Muscle layer of colon (tissue), 2 donors: ENCODE measurements around the gene MCF2L2.

Source experiments
- H3K27ac ChIP-seq: one replicate; pipeline ENCODE4 v1.7.0; 2013; ENCODE audit warnings: low read depth, mild to moderate bottlenecking, low read length, moderate library complexity
- H3K27me3 ChIP-seq, 2 donors: one replicate each; pipeline ENCODE4 v1.7.0; 2013; ENCODE audit warnings: low read length in 2 of 2, mild to moderate bottlenecking in 2 of 2; ENCODE audit not compliant: insufficient read depth in 2 of 2, control insufficient read depth in 1 of 2
- H3K36me3 ChIP-seq: one replicate; pipeline ENCODE4 v1.7.0; 2013; ENCODE audit warnings: mild to moderate bottlenecking, low read length; ENCODE audit not compliant: insufficient read depth
- H3K4me1 ChIP-seq: one replicate; pipeline ENCODE4 v1.7.0; 2013; ENCODE audit warnings: mild to moderate bottlenecking, low read length; ENCODE audit not compliant: insufficient read depth
- H3K4me3 ChIP-seq, 2 donors: one replicate each; pipeline ENCODE4 v1.7.0; 2013; ENCODE audit warnings: low read length in 2 of 2, low read depth in 1 of 2, mild to moderate bottlenecking in 1 of 2, moderate library complexity in 1 of 2
- H3K9ac ChIP-seq: one replicate; pipeline ENCODE4 v1.7.0; 2013; ENCODE audit warnings: low read length
- H3K9me3 ChIP-seq: one replicate; pipeline ENCODE4 v1.7.0; 2013; ENCODE audit warnings: mild to moderate bottlenecking, low read length
- donor health status: abdominal sarcoma.
- donor health status: Adenocarcinoma of cecum.

MCF2L2 gene

GRCh38 chr3:183208800-183209199, 219.6 kb downstream of the MCF2L2 start:
- Histone ChIP-seq H3K27me3 (no peaks in the 10 kb centered on the region), H3K9ac (no peak overlapping the region), H3K36me3 (no peaks in the 10 kb centered on the region), H3K4me1 (no peaks in the 10 kb centered on the region), H3K27ac (no peak overlapping the region), H3K9me3 (peaks cover 2% of the 10 kb centered on the region), H3K4me3 (no peak overlapping the region)

DNA sequence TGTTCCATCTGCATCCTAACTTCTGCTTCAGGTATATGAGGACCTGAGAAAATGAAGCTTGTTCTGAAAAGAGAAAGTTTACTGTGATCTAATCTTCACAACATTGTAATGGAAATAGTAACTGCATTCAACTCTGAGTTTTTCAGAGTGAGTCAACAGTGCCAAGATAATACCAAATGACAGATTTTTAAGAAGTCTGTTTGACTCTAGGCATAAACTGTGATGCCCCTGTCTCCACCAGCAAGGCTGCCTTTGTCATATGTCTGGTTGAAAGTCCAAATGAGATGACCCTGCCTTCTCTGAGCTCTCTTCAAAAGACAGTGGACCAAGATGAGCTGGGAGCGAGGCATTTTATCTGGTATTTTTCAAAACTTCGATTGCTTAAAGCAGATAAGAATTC, 220.2 kb downstream of the MCF2L2 start:
- H3K9me3 ChIP-seq, result peaks cover 5% of the 10 kb centered on the region
- no peaks in the 10 kb centered on the region for H3K36me3 ChIP-seq
- no peak overlapping the region for H3K4me3 ChIP-seq
- no peaks in the 10 kb centered on the region for H3K4me1 ChIP-seq
- H3K9ac ChIP-seq, result no peak overlapping the region
- H3K27me3 ChIP-seq, result no peaks in the 10 kb centered on the region
- no peak overlapping the region for H3K27ac ChIP-seq

DNA sequence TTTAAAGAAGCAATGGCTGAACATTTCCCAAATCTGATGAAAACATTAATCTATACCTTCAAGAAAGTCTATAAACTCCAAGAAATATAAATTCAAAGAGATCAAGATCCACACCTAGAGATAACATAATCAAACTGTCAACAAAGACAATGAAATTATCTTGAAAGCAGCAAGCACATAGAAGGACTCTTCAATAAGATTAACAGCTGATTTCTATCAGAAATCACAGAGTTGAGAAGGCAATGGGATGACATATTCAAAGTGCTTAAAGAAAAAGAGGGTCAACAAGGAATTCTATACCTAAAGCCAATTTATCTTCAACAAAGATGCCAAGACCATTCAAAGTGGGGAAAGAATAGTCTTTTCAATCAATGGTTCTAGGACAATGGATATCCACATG, 224.7 kb downstream of the MCF2L2 start:
- H3K4me3 ChIP-seq, result no peak overlapping the region
- H3K36me3 ChIP-seq, result no peaks in the 10 kb centered on the region
- no peak overlapping the region for H3K9ac ChIP-seq
- H3K27me3 ChIP-seq, result no peaks in the 10 kb centered on the region
- peaks cover 5% of the 10 kb centered on the region for H3K9me3 ChIP-seq
- H3K4me1 ChIP-seq, result no peaks in the 10 kb centered on the region
- H3K27ac ChIP-seq, result no peak overlapping the region

DNA sequence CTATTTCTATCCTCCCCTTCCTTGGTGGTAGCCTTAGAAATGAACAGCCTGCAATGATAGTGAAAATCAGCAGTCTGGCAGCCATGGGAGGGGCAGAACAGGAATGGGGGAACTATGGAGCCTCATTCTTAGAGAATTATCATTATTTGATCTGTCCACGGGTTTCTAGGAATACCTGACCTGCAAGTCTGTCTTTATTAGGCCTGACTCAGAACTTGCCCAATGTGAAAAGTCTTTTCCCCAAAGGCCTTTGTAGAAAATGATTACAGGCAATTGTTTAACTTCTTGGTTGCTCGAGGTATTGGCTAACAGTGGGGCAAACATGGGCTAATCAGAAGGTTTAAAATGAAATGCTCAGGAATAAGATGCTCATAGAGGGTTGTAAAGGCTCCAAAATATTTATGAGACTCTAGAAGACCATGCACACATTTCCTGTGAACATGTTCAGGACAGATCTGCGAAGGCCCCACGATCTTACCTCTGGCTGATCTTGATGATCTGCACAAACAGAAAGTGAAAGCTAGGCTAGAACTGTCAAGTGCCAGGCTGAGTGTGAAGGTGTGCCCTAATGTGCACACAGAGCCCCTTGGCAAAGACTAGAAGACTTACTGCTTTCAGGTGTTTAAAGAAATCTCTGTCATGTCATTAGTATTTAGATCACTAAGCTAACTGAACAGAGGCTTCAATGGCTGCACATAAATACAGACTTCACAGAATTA, 226.3 kb downstream of the MCF2L2 start:
- Histone ChIP-seq H3K4me3 (no peak overlapping the region), H3K4me1 (no peaks in the 10 kb centered on the region), H3K27ac (no peak overlapping the region), H3K27me3 (no peaks in the 10 kb centered on the region), H3K36me3 (no peaks in the 10 kb centered on the region), H3K9ac (no peak overlapping the region), H3K9me3 (peaks cover 5% of the 10 kb centered on the region)

GRCh38 chr3:183198939-183199338, 229.5 kb downstream of the MCF2L2 start:
- H3K4me3 ChIP-seq, result no peak overlapping the region
- H3K36me3 ChIP-seq, result no peaks in the 10 kb centered on the region
- H3K27me3 ChIP-seq, result no peaks in the 10 kb centered on the region
- H3K27ac ChIP-seq, result no peak overlapping the region
- peaks cover 4% of the 10 kb centered on the region for H3K9me3 ChIP-seq
- H3K4me1 ChIP-seq, result peaks cover 6% of the 10 kb centered on the region
- no peak overlapping the region for H3K9ac ChIP-seq

- Histone ChIP-seq H3K36me3 (no peaks in the 10 kb centered on the region), H3K9ac (no peak overlapping the region), H3K27me3 (no peaks in the 10 kb centered on the region), H3K4me1 (peaks cover 11% of the 10 kb centered on the region), H3K27ac (no peak overlapping the region), H3K4me3 (no peak overlapping the region), H3K9me3 (no peaks in the 10 kb centered on the region)
Observed at GRCh38 chr3:183197734-183198133, 230.7 kb downstream of the MCF2L2 start.

GRCh38 chr3:183195266-183195665, 233.2 kb downstream of the MCF2L2 start:
- Histone ChIP-seq H3K27me3 (no peaks in the 10 kb centered on the region), H3K9me3 (no peaks in the 10 kb centered on the region), H3K4me1 (peaks cover 11% of the 10 kb centered on the region), H3K36me3 (no peaks in the 10 kb centered on the region), H3K9ac (no peak overlapping the region), H3K4me3 (no peak overlapping the region), H3K27ac (no peak overlapping the region)

GRCh38 chr3:183193762-183194689, 234.4 kb downstream of the MCF2L2 start:
- Histone ChIP-seq H3K9me3 (no peaks in the 10 kb centered on the region), H3K27me3 (no peaks in the 10 kb centered on the region), H3K27ac (no peak overlapping the region), H3K4me3 (no peak overlapping the region), H3K4me1 (peaks cover 11% of the 10 kb centered on the region), H3K36me3 (no peaks in the 10 kb centered on the region), H3K9ac (no peak overlapping the region)

- no peaks in the 10 kb centered on the region for H3K9me3 ChIP-seq
- no peaks in the 10 kb centered on the region for H3K27me3 ChIP-seq
- no peak overlapping the region for H3K4me3 ChIP-seq
- no peaks in the 10 kb centered on the region for H3K36me3 ChIP-seq
- H3K4me1 ChIP-seq, result peaks cover 11% of the 10 kb centered on the region
- H3K27ac ChIP-seq, result no peak overlapping the region
- no peak overlapping the region for H3K9ac ChIP-seq
Observed at GRCh38 chr3:183192650-183193300, 235.6 kb downstream of the MCF2L2 start.

DNA sequence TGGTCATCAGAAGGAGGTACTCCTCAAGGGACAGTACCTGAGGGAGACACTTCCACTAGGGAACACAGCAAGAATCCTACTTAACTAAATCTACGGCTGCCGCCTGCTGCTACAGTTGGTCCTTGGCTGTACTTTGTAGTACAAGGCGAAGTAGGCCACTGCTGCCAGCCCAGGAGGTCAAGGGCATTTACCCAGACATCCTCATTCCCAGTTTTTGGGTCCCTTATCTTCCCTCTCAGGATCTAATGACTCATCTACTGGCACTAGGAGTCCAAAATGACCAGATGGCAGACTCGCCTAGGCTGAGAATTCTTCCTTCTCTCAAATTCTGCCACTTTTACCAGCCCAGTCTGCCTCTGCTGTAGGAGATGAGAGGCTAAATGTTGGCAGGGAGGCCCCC, 238.8 kb downstream of the MCF2L2 start:
- H3K9me3 ChIP-seq, result no peaks in the 10 kb centered on the region
- no peak overlapping the region for H3K27ac ChIP-seq
- H3K9ac ChIP-seq, result no peak overlapping the region
- H3K27me3 ChIP-seq, result no peaks in the 10 kb centered on the region
- no peaks in the 10 kb centered on the region for H3K36me3 ChIP-seq
- H3K4me1 ChIP-seq, result peaks cover 11% of the 10 kb centered on the region
- H3K4me3 ChIP-seq, result no peak overlapping the region

DNA sequence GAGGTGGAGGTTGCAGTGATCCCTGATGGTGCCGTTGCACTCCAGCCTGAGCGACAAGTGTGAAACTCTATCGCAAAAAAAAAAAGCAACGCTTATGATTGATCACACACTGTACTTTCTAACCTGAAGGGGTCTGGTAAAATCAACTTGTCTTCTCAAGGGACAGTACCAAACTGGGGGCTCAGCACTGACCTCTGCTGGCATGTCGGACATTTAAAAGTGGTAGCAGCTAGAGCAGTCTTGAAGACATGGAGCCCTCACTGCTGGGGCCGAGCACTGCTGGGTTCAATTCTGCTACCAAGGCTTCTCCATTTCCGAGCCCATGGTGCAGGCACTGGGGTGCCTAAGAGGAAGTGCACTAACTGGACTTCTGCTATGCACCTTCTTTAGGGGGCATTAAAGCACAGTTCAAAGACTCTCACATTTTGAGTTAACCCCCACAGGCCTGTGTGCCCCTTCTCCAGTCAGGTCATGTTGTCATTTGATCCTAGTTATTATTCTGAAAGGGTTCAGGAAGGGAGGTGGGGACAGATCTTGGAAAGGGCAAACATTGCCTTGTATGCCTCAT, 239.4 kb downstream of the MCF2L2 start:
- Histone ChIP-seq H3K9me3 (no peaks in the 10 kb centered on the region), H3K9ac (no peak overlapping the region), H3K36me3 (no peaks in the 10 kb centered on the region), H3K27ac (no peak overlapping the region), H3K27me3 (no peaks in the 10 kb centered on the region), H3K4me3 (no peak overlapping the region), H3K4me1 (peaks cover 6% of the 10 kb centered on the region)
